H54 (cell line): ENCODE data around the gene GIGYF2.
"Not testable (repeated sequence)": the region's sequence is repeated elsewhere in the genome, so short reads cannot be mapped to it uniquely, and the experiment has no call there.

Source experiments
- DNase-seq: peaks from one replicate; pipeline ENCODE4 v3.0.0; 2011; ENCODE audit warnings: low spot score, mixed read lengths; ENCODE audit not compliant: insufficient read length
- FAIRE-seq: peaks from 3 replicates; lab custom pipeline; 2011; peaks lifted over from hg19 to GRCh38; lab: Jason Lieb, UNC
- POLR2A ChIP-seq: IDR thresholded peaks from 2 replicates; pipeline ENCODE4 v1.6.1; 2011; ENCODE audit warnings: low read depth, mild to moderate bottlenecking, low read length

The GIGYF2 gene

DNA sequence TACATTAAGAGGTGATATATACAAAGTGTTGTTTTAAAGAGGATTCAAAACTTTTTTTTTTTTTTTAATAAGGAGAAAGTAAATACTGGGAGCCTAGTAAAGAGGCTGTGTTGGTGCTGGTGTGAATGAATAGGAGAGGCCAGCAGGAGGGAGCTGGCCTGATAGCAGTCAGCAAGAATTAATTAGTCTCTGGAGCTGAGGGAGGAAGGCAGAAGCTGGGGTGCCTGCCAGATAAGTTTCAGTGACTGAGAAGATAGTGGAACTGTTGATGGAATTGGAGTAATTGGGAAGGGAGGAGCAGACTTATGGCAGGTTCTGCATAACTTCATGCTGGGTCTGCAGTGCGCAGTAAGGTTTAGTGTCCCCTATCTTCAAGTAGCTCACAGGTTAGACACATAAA, 136.7 kb downstream of the GIGYF2 start:
- no peak for FAIRE-seq
- TF ChIP-seq POLR2A, result no peak

DNA sequence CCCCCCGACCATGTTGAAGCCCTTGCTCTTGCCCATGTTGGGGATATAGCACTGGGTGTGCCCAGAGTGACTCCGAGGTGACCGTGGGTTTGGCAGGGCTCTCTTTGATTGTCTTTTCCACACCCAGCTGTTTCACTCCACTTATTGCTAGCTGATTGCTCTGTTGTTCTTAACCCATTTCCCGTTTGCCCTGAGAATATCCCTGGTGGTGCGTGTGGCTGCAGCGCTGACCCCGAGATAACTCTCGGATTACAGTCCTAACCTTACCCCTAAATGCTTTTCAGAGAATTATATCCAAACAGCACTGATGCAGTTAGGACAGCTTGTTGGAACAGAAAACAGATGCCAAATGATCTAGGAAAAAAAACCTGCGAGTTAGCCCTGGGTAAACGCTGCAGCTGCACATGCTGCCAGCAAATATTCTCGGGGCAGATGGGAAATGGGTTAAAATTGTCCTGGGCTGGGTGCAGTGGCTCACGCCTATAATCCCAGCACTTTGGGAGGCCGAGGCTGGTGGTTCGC, 138.6 kb downstream of the GIGYF2 start:
- DNase-seq, result no peak
- TF ChIP-seq POLR2A, result no peak
- FAIRE-seq, result no peak

More for the DNA sequence above, 136.7 kb downstream of the GIGYF2 start:
- DNase-seq, result no peak

DNA sequence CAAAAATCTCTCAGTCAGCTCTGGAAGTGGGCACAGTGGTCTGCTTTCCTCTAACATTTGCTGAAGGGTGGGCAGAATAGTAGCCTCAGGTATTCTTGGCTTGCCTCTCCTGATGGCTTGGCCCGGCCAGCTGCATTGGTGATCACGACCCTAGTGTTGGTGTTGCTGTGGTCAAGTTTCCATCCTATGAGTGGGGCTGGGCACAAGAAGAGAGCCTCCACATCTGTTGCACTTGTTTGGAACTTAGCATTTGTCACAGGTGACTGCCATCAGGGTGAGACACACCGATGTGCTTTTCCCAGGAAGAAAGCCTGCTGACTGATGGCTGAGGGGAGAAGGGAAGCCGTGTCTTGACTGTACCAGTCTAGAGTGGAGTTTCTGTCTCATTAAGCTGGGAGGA, 139.8 kb downstream of the GIGYF2 start:
- FAIRE-seq (no peak), DNase-seq (no peak)
- no peak for TF ChIP-seq POLR2A

DNA sequence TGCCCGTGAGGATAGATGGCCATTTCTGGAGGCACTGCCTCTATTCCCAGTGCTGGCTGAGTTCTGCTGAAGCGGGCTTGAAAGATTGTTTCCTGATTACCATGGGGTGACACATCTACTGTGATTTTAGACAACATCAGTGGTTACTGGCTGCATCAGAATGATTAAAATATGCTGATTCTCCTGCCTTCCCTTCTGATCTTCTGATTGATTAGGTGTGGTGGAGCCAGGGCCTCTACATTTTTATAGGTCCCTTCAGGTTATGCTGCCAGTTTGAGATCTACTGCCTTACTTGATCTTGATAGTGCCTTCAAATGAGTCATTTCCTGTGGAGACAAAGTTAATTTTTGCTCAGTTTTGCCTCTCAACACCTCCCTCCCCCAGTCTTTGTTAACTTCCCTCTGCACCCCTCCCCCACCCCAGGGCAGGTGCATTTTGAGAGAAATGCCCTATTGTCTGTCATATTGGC, 141.3 kb downstream of the GIGYF2 start:
- TF ChIP-seq POLR2A, result no peak
- DNase-seq, result no peak
- peak; percentile 38 for FAIRE-seq

DNA sequence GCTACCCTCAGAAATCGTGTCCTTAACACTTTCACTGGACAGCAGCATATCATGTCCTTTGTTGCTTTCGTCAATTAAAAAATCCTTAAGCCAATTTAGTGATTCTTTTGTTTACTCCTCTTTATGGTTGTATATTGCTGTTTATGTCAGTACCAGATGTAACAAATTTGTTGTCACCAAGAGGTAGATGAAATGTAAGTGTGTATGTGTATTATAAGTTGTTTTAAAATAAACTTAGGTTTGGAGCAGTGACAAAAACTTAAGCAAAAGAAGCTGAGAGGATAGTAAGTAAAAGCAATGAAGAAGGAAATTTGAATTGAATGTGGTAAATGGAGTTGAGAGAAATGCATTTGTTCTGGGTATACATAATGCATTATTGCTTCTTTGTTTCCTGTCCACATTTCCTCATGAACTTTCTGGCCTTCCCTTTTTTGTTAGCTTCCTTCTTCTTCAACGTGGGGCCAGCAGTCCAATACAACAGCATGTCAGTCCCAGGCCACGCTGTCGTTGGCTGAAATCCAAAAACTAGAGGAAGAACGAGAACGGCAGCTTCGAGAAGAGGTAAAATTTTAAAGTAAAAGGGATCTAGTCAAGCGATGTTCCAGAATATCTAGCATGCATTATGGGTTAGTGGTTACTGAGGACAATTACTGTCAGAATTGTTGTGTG, 142.4 kb downstream of the GIGYF2 start:
- FAIRE-seq, result no peak
- TF ChIP-seq POLR2A, result no peak
- no peak for DNase-seq

DNA sequence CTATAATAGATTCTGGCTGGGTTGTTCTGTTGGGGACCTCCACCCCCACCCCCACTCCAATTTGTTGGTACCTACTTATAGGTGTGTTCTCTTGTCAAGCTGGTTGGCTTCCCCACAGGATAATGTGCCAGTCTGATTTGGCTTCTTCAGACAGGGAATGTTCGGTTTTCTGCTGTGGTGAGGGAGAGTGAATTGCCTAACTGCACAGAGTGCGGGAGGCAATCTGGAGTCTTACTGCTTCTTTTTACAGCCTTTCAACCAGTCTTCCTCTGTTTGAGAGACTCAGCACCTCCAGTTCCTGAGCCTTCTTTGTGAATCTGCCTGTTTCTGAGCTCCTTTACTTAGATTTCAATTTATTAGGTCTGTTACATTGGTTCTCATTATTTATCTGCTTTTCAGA, 145.6 kb downstream of the GIGYF2 start:
- TF ChIP-seq POLR2A, result no peak
- DNase-seq (no peak), FAIRE-seq (no peak)

DNA sequence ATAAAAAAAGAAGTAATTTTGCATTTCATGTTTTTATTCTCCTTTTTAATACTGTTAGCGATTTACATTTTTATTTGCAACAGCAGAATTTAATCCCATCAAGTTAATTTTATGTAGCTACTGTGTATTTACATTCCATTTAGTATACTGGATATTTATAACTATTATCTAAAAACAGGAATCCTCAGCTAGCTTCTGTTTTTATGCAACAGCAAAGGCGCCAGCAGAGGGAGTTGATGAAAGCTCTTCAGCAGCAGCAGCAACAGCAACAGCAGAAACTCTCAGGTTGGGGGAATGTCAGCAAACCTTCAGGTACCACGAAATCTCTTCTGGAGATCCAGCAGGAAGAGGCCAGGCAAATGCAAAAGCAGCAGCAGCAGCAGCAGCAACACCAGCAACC, 146.7 kb downstream of the GIGYF2 start:
- no peak for FAIRE-seq
- no peak for TF ChIP-seq POLR2A
- no peak for DNase-seq

DNA sequence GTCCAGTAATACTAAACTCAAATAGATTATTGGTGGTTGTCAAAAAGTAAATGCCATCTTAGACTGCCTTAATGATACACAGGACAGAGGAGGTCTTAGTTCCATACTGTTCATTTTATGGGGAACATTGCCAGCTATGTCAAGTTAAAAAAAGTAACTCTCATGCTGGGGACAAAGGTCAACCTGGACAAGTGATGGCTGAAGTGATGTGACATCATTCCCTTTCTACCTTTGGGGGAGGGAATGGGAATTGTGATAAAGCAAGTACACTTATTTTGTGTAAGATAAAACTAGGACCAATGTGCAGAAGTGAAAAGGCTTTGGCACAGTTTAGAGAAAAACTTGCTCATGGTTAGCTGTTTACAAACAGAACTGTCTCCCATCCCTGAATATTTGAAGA, 148.9 kb downstream of the GIGYF2 start:
- DNase-seq (no peak), FAIRE-seq (peak; percentile 23)
- TF ChIP-seq POLR2A, result no peak

DNA sequence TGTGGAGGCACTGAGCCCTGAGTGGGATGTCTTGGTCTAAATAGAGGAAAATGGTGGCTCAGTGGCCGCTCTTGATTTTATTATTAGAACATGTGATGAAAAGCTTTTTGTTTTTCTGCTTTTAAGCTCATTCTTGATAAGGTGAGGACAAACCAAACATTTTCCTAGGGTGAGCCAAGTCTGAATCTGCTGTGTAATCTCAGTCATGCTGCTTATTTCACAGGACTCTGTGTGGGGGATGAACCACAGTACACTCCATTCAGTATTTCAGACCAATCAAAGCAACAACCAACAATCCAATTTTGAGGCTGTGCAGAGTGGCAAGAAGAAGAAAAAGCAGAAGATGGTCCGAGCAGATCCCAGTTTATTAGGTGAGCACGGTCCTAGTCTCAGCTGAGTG, 152.9 kb downstream of the GIGYF2 start:
- FAIRE-seq (no peak), DNase-seq (no peak)
- TF ChIP-seq POLR2A, result no peak

DNA sequence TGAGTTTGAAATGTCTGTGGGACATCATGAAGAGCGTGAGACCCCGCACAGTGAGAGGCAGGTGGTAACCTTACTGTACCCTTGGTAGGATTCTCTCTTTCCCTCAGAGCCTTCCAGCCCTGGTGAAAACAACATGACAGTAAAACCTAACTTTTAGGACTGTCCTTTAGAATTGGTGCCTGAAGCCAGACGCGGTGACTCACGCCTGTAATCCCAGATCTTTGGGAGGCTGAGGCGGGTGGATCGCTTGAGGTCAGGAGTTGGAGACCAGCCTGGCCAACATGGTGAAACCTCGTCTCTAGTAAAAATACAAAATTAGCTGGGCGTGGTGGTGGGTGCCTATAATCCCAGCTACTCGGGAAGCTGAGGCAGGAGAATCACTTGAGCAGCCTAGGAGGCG, 154.9 kb downstream of the GIGYF2 start:
- DNase-seq, FAIRE-seq: not testable (repeated sequence)

DNA sequence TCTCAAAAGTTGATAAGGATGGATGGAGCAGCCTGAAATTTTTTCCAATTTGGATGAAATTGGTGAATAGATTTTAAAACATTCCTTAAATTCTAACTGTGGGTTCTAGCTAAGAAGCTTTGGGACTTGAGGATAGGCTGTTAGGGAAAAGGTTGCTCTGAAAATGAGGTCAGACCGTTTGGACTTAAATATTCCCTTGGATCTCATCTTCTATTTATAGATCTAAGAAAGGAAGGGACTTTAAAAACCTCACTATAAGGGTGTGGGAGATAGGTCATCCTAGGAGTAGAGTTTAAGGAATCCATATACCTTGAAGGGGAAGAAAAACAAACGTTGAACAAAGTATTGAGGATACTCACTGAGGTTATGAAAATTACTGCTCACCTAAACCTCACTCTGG, 155.5 kb downstream of the GIGYF2 start:
- TF ChIP-seq POLR2A, result no peak
- FAIRE-seq, result no peak
- DNase-seq, result no peak

DNA sequence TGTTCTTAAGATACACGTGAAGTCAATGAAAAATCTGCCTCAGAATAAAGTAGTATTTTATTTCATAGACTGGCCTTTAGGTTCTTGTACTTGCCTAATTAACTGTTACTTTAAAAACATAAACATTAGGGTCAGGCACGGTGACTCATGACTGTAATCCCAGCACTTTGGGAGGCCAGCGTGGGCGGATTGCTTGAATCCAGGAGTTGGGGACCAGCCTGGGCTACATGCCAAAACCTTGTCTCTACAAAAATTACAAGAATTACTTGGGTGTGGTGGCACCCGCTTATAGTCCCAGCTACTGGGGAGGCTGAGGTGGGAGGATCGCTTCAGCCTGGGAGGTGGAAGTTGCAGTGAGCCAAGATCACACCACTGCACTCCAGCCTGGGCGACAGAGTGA, 157.0 kb downstream of the GIGYF2 start:
- DNase-seq (no peak), FAIRE-seq (peak; percentile 60)
- TF ChIP-seq POLR2A, result no peak

DNA sequence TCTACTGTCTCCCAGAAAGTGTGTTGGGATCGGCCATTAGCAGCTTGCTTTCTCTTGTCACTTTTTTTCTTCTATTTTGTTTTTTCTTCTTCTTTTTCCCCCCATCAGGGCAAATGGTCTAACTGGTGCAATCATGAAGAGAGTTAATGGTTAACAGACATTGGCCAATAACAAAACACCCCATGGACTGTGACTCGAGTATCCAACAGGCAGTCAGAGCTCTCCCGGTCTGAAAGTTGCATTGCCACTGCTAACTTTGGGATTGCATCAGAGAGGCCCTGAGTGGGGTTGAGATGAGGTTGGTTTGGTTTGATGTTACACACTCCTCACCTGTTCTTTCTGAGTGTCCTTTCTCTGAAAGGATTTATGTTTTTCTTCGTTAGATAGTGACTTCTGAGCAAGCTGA, 160.0 kb downstream of the GIGYF2 start:
- TF ChIP-seq POLR2A, result no peak
- FAIRE-seq (no peak), DNase-seq (no peak)

DNA sequence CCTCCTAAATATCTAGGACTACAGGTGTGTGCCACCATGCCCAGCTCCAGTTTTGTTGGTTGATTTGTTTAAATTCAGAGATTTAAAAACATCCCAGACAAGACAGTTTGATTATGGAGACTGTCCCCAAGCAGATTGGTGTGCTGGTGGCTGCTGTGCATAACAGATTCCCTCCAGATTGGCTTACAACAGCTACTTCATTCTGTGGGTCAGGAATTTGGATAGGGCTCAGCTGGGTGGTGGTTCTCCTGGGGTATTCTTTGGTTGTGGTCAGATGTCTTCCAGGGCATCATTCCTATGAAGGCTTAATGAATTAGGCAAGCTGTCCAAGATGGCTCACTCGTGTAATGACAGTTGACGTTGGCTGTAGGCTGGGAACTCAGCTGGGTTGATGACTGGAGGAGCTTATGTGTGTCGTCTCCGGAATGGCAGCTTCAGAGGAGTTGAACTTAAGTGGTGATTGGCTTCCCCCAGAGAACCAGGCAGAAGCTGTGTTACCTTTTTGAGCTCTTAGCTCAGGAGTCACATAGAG, 162.3 kb downstream of the GIGYF2 start:
- TF ChIP-seq POLR2A, result no peak
- DNase-seq (no peak), FAIRE-seq (no peak)
